ENCODE measurements around the gene CLEC2A.

GRCh38 chr12:9936591-9936990 lies 4.4 kb upstream of the CLEC2A start:
- TF ChIP-seq MAX (IDR thresholded peaks at IDR 0.05; ENCODE audit: insufficient read depth, insufficient read length) (no peak), POLR2A (IDR thresholded peaks at IDR 0.05; ENCODE audit: low read depth, low read length) (no peak)
